ENCODE measurements around the gene POMZP3. TPM values are rescaled to one million over a fixed set of nuclear protein-coding genes. Genes with fewer than 3 reads are reported as not detected.
A peak's percentile ranks its signal among the peaks of the same experiment; 100 is the strongest.
"Not testable (repeated sequence)": the region's sequence is repeated elsewhere in the genome, so short reads cannot be mapped to it uniquely, and the experiment has no call there.

POMZP3 gene
- total RNA-seq, 1 donor from 2014 or later = 0.85 TPM

DNA sequence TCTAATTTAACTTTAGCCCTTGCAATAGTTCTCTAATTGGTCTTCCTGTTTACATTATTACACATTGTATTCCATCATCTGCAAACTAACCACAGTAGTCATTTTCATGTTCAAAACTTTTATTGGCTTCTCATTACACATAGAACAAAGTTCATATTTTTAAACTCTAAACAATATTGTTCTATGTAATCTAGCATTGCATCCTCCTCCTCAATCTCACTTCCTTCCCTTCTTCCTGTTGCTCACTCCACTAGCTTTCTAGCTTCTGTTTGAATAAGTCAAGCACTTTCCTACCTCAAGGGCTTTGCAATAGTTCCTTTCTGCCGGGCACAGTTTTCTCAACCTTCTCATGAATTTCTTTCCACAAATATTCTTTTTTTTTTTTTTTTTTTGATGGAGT, 38.5 kb downstream of the POMZP3 start:
- DNase-seq (ENCODE audit: low read depth) = not testable (repeated sequence)

DNA sequence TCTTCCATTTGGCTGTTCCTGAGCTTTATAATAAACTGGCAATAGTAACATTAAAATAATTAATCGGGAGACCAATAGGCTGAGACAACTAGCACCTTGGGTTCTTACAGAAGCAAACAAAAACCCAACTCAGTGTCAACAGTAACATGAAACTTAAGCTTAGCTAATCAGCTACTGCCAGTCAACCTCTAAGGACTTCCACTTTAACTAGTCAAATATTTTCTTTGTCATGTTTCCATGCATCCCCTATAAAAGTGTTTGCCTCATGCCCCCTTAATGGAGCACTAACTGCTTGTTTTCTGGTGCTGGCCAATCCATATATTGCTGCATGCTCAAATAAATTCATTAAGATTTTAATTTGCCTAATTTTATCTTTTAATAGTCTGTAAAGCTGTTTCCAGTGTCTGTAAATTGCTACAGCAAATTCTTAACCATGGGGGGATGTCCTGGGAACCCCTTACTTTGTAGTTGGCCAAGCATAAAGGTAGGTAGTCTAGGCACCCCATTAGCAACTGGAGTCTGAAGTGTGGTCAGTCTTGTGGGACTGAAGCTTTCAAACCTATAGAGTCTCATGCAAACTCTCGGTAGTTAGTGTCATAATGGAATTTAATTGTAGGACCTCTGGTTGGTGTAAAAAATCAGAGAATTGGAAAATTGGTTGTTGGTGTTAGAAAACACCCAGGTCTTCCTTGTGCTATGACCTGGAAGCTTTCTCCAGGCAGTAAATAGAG, 40.3 kb downstream of the POMZP3 start:
- not testable (repeated sequence) for DNase-seq (ENCODE audit: low read depth)

DNA sequence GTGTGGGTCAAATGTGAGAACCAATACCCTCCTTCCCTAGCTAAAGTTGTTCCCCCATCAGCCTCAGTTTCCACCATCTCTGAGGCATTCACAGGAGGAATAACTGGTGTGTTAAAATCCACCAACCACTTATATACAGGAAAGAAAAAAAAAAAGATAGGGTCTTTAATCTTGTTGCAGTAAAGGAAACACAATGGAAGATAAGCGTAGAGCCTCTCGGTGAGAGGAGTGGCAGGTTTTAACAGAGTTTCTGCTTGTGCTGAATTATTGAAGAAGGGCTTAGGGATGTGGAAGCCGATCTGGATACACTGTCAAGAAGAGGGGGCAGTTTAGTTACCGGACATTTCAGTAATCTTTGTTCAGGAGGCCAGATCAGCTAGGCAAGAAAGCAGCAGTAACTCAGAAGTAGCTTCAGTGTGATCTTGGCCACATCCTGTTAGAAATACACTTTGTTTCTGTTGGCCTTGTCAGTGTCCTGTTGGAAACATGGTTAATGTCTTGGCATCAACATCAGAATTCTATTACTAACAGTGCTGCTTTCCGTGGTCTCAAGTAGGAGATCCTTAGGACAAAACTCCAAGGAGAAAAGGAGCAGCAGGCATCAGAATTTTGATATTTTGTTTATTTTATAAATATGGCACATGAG, 43.3 kb downstream of the POMZP3 start:
- DNase-seq (ENCODE audit: low read depth) = peak; percentile 47

- DNase-seq (ENCODE audit: low read depth) = peak; percentile 76
Measured at GRCh38 chr7:76582848-76583631, 44.0 kb downstream of the POMZP3 start.

DNA sequence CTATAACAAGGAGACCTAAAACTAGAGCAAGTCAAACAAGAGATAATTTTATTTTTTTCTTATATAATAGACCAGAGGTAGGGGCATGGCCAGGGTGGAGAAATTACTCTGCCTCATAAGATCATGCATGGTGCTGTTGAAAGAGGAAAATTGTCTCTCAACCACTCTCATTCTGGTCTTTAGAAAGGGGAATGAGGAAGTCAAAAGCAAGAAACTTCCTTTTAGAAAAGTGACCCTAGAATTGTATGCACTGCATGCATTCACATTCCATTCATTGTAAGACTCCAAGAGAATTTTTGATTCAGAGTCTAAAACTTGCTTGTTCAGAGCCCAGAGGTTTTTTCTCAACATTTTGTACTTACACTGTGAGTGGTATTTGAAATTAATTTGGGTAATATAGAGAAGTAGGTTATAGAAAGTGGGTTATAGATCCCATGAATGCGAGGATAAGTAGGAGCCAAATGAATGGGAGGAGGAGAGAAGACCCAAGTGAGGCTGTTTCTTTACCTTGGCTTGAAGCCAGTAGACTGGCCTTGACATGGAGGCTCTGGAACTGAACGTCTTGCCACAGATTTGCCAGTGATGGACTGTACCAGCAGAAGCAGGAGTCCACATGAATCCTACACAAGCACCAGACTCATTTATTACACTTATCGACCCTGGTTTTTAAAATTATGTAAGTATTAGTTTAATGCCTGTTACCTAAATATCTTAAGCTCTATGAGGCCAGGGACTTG, 51.0 kb downstream of the POMZP3 start:
- peak; percentile 8 for DNase-seq (ENCODE audit: low read depth)

DNA sequence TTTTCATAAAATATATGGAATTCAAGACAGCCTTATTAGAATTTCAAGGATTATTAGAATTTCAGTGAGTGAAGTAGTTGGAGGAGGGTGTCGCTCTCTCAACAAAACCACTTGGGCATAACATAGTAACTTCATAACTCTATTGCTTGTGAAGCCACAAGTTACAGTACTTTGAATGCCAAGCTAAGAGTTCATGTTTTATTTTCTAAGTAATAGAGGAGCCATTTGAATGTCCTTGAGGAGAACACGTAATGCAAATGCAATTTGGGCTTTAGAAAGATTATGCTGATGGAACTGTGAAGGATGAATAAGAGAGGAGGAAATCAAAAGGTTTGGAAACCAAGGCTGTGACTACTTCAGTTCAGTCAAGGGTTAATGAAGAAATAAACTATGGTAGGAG, 51.6 kb downstream of the POMZP3 start:
- not testable (repeated sequence) for DNase-seq (ENCODE audit: low read depth)

GRCh38 chr7:76572296-76572695, 54.8 kb downstream of the POMZP3 start:
- not testable (repeated sequence) for DNase-seq (ENCODE audit: low read depth)

DNA sequence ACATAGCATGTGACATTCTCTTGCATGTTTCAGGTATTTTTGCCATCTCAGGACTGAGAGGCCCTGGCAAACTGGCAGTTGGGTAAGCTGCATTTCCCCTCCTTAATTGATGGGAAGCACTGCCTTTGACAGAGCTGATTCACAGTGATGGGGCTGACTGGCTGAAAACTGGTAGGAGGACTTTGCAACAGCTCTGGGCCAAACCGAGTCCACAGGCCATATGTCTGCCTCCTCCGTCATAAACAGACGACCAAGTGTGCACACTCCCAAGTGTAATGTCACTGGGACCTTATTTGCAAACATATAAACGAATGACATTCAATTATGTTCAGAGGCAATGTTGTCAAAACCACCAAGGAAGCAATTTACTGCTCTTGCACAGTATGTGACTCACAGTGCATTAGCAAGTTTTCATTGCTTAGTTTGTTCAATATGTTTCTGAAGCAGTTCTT, 56.7 kb downstream of the POMZP3 start:
- DNase-seq (ENCODE audit: low read depth) = peak; percentile 68

DNA sequence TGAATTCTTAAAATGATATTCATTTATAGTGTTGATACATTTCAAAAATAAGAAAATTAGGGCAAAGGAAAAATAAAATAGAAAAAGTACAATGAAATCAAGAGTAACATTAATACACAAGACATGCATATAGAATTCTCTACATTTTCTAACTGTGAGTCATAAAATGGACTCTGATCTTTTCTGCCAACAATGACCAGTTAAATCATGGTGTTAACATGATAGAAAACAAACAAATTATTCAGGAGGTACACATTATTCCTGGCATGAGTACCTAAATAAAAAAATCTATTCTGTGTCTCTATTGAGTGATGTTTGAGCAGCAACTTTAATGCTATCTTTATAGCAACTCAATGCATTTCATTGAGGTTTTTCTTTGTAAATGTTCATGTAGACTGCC, 58.3 kb downstream of the POMZP3 start:
- peak; percentile 61 for DNase-seq (ENCODE audit: low read depth)

DNA sequence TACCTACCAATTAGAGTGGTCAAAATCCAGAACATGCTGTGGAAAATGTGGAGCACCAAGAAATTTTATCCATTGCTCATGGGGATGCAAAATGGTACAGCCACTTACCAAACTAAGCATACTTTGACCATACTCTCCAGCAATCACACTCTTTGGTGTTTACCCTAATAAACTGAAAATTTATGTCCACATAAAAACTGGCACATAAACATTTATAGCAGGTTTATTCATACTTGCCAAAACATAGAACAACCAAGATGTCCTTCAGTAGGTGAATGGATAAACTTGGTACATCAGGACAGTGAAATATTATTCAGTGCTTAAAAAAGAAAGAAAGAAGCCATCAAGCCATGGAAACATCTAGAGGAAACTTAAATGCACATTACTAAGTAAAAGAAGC, 59.3 kb downstream of the POMZP3 start:
- DNase-seq (ENCODE audit: low read depth) = not testable (repeated sequence)

DNA sequence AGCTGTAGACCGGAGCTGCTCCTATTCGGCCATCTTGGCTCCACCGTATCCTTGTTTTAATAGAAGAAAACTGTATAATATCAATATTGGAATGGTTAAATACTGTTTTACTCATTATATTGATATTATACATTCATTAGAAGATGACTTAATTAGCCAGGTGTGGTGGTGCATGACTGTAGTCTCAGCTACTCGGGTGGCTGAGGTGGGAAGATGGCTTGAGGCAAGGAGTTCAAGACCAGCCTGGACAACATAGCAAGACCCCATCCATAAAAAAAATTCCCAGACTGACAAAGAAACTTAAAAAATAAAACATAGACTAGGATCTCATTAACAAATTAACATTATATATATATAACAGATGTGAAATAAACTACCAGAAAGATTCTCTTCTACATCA, 59.8 kb downstream of the POMZP3 start:
- DNase-seq (ENCODE audit: low read depth) = not testable (repeated sequence)

DNA sequence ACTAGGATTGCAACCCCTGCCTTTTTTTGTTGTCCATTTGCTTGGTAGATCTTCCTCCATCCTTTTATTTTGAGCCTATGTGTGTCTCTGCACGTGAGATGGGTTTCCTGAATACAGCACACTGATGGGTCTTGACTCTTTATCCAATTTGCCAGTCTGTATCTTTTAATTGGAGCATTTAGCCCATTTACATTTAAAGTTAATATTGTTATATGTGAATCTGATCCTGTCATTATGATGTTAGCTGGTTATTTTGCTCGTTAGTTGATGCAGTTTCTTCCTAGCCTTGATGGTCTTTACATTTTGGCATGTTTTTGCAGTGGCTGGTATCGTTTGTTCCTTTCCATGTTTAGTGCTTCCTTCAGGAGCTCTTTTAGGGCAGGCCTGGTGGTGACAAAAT, 62.1 kb downstream of the POMZP3 start:
- not testable (repeated sequence) for DNase-seq (ENCODE audit: low read depth)

DNA sequence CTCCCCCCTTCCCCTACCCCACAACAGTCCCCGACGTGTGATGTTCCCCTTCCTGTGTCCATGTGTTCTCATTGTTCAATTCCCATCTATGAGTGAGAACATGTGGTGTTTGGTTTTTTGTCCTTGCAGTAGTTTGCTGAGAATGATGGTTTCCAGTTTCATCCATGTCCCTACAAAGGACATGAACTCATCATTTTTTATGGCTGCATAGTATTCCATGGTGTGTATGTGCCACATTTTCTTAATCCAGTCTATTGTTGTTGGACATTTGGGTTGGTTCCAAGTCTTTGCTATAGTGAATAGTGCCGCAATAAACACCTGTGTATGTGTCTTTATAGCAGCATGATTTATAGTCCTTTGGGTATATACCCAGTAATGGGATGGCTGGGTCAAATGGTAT, 65.7 kb downstream of the POMZP3 start:
- DNase-seq (ENCODE audit: low read depth) = not testable (repeated sequence)

DNA sequence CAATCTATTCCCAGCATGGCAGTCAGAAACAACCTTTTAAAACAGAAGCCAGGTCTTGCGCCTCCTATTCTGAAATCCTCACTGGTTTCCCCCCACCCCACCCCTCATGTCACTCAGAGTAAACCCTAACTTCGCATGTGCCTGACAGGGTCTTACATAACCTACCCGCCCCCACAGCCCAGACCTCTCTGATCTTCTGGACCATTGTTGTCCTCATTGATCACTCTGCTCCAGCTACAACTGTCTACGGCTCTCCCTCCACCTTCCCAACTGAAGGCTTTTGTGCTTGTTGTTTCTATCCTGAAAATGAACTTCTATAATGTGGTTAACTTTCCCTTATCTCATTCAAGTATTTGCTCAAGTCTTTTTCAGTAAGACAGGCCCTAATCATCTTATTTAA, 66.9 kb downstream of the POMZP3 start:
- not testable (repeated sequence) for DNase-seq (ENCODE audit: low read depth)

Other genes with a start within 250 kb of the POMZP3 start
- gene SSC4D, start 217.6 kb downstream of the POMZP3 start, total RNA-seq = 7.1 and 34.5 TPM in 2 replicates
- gene ZP3, start 202.3 kb downstream of the POMZP3 start, total RNA-seq = 3.4 and 5.0 TPM in 2 replicates
- 10.2 and 10.6 TPM in 2 replicates for gene DTX2, start 165.6 kb downstream of the POMZP3 start, total RNA-seq
- 0.15 TPM in 1 of 2 replicates, not detected in the other for gene UPK3B, start 116.7 kb downstream of the POMZP3 start, total RNA-seq
- gene SPDYE16, start 84.0 kb downstream of the POMZP3 start, total RNA-seq = 0.25 TPM in 1 of 2 replicates, not detected in the other

Measured in renal cortical epithelial cell (primary cell).